ENCODE measurements around the gene UBE2J2.

The UBE2J2 gene

DNA sequence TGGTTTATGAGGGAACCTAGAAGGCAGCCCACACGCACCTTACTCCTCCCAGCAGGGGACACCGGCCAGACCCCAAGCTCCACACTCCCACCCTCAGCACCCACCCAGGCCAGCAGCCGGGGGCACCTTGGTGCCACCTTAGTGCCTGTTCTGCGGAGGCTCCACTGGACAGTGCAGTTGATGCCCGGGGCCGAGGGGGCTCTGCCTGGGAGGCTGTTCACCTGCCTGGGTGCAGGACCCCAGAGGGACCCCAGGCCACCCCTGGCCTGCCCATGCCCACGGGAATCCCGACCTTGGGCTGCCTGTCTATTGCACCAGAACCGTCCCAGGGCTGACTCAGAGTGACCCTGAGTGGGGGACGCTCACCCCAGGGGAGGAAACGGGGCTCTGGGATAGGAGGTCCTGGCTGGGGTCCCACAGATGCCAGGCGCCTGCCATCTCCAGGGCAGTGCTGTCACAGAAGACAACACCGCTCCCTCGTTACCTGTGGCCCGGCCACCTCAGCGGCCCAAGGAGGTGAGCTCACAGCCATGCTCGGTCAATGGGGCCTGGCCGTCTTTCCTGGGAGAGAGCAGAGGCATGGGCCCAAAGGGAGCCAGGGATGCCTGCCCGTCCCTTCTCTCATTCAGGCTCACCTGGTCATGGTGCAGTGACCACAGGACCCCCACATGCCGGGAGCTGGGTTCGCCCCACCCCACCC, 7.3 kb upstream of the UBE2J2 start:
- no peak for DNase-seq

DNA sequence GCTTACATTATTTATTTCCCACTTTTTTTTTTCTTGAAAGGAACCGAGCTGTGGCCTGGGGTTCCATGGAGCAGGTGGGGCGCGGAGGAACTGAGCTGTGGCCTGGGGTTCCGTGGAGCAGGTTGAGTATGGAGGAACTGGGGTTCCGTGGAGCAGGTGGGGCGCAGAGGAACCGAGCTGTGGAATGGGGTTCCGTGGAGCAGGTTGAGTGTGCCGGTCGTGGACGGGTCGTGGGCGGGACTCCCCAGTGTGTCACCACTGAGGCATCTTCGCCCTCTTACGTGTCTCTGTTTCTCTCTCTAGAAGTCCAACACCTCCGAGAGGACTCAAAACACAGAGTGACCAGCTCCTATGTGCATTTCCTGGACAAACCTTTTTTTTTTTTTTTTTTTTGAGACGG, 5.4 kb upstream of the UBE2J2 start:
- DNase-seq, result no peak

DNA sequence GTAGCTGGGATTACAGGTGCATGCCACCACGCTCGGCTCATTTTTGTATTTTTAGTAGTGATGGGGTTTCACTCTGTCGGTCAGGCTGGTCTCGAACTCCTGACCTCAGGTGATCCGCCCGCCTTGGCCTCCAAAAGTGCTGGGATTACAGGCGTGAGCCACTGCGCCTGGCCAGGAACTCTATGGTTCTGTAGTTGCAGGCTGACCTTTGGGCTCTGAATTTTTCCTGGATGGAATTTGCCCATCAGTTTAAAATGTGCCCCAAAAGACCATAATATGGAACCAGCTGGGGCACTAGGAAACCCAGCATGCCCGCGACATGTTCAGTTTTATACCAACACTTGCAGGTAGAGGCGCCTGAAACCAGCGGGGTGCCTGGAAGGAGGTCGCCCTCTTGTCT, 5.0 kb upstream of the UBE2J2 start:
- DNase-seq, result no peak

DNA sequence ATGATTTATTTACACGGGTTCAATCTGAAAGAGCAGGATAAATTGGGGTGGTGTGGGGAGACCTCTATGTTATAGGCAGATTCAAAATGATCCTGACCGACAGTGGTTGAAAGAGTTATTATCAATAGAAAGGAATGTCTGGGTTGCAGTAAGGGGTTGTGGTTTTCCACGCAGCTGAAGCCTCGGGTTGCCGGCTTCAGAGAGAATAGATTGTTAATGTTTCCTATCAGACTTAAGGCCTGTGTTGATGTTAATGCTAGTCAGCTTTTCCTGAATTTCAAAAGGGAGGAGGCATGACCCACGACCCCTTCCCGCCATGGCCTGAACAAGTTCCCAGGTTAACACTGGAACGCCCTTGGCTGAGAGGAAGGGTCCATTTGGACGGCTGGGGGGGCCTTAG, 2.2 kb upstream of the UBE2J2 start:
- DNase-seq, result no peak

DNA sequence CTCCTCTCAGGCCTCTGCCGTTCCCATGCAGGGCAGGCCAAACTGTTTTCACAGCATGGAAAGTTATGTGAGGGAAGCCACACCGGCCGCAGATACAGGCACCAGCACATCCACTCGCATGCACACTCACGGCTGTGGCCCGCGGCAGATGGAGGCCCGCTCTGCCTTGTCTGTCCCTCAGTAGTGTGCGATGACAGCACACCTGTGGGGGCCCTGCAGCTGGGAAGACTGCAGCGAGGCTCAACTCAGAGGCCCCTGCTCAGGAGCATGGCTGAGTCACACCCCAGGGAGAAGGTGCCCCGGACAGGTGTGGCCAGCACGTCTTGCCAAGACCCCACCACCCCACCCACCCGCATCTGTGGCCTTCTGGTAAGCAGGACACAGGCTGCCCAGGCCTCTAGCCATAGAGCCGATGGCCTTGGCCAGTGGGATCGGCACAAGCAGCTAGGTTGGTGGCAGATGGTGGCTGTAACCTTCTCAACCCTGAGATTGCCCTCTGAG, 1.3 kb upstream of the UBE2J2 start:
- no peak for DNase-seq

DNA sequence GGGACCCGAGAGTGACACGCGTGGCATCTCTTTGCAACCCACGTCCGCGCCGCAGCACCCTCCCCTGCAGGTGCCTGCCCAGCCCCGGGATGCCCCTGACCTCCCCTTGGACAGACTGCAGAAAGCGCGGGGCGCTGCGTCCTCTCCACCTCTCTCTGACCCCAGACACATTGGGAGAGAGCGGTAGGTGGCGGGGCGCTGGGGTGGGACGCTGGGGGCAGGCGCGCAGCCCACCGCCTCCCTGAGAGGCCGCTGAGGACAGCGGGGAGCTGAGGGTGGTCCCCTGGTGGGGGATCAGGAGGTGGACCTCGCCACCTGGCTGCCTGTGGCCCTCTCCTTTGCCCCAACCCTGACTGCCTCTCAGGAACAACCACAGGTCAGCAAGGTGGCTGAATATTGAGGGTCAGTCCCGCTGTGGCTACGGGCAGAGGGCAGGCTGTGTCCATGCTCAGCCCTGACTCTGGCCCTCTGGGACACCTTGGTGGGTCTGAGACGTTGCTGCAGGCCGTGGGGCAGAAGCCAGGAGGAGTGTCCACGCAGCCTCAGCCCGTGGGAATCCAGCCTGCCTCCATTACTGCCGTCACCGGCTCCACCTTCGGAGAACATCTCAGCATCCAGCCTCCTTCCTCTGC, 761 bp upstream of the UBE2J2 start:
- no peak for DNase-seq

DNA sequence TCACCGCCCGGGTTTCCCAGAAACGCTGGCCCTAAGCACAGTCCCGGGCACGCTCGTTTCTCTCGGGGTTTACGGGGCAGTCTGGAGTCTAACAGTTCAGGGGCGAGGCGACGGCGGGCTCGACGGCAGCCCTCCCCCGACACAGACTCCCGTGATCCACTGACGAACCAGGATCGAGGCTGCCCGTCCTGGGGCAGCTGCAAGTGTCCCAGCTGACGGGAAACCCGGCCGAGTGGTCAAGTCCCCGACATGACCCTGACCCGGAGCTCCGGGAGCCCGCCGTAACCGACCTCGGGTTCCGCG, 494 bp downstream of the UBE2J2 start:
- DNase-seq, result no peak

DNA sequence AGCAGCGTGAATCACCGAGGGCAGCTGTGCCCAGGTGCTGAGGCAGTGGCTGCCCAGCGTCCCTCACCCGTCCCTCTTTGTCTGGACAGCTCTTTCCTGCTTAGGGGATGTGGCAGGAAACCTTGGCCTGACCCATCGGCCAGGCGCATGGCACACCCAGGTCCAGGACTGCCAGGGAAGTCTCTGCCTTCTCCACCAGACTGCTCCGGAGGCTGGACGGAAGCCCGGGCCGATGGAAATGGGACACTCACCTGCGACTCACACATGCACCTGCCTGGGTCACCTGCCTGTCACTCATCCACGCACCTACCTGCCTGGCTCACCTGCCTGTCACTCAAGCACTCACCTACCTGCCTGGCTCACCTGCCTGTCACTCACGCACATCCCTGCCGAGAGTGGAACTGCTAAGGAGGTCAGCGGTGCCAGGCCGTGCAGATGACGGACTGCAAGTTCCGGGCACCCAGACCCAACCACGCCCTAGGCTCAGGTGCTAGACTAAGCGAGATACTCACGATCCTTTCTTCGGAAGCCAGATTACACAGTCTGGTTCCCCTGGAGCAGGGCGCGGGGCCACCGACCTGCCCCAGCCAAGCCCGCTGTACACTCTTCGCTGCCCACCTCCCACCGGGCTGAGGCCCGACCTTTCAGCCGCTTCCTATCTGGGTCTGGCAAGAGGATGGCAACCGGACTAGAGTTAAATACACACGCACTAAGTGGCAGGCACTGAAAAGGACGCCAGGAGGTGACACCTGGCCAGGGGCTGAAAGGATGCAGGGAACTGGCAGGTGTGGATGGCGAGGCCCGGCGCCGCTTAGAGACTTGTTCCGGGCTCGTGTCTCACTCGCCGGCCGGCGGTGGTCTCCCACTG, 1.1 kb downstream of the UBE2J2 start:
- DNase-seq, result no peak

DNA sequence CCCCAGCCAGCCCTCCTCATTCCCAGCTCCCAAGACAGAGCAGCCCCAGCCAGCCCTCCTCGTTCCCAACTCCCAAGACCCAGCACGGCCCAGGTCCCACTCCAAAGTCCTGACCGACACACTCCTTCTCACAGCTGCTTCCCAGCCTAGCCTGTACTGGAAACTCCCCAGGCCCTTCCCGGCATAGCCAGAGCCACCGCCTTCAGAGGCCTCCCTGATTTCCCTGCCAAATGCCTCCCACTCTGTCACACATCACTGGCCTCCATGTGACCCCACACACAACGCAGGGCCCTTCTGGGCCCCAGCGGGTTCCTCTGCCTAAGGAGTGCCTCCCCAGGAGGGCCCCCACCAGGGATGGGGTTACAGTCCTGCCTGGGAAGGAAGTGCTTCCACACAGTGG, 2.8 kb downstream of the UBE2J2 start:
- no peak for DNase-seq

DNA sequence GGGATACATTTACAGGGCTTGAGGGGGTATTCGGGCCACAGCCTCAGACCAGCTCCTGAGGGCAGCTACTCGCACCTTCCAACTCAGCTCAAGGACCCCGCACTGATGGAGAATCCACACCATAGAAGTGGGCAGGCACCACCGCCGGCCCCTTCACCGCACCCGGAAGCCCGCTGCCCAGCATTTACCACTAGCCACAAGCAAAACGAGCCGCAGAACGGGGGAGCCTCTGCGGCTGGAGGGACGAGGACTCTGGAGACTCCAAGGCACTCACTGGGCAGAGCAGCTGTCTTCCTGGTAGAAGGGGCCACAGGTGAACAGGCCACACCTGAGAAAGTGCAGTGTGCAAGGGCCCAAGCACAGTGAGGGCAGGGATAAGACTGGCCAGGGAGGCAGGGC, 5.4 kb downstream of the UBE2J2 start:
- no peak for DNase-seq

DNA sequence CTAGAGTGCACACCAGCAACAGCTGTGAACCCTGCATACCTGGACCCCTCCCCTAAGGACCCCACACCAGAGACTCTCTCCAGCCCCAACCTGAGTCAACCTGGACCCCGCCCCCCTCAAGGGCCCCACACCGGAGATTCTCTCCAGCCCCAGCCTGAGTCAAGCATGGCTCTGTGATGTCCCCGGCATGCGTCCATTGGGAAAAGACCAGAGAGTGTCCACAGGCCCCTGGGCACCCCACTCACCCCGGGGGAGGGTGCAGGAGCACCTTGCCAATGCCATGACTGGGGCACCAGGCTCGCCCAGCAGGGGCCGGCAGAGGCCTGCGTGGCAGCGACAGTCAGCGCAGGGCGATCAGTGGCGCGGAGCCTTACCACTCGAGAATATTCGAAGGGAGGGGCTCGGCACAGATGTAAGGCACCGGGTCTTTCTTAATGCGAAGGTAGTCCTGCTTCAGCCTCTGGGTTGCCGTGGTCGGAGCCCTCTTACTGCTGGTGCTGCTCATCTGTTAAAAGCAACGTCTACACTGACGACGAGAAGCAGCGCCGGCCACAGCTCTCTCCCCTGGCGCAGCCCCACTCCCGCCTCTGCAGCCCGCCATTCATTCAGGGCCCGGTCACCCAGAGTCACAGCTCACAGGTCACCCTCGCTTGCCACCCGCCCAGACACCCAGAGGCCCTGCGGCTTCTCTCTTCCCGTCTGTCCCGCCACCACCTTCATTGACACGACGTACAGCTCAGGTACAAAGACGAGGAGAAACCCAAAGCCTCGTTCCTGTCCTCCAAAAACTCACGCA, 6.0 kb downstream of the UBE2J2 start:
- no peak for DNase-seq

DNA sequence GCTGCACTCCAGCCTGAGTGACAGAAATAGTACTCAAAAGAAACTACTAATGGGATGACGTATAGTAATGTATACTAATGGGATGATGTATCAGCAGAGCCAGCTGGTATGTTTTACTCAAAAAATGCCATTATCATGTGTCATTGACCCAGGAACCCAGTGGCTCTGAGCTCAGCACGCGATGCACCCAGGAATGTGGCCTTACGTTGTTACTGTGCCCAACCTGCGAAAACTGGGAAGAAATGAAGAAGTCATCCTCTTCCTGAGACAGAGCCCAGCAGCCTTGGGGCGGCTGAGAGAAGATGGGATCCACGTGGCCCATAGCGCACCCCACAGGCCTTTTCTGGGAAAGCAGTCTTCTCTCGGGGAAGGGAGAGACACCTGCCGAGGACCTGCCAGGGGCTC, 8.8 kb downstream of the UBE2J2 start:
- DNase-seq, result no peak

DNA sequence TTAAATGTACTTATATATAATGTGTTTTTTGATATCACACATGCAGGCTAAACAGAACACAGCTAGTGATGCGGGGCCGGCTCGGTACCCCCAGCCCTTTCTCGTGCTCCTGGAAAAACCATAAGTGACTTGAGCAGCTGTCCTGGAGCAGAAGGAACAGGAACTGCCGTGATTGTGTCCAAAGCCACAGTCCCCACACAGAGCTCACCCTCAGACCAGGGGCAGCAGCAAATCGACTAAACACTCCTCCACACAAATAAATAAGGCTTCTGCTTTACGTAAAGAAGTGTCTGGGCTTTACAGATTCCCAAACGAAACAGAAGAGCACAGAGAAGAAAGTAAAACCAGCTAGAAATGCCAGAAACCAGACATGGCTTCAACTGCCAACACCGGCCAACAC, 9.6 kb downstream of the UBE2J2 start:
- no peak for DNase-seq

DNA sequence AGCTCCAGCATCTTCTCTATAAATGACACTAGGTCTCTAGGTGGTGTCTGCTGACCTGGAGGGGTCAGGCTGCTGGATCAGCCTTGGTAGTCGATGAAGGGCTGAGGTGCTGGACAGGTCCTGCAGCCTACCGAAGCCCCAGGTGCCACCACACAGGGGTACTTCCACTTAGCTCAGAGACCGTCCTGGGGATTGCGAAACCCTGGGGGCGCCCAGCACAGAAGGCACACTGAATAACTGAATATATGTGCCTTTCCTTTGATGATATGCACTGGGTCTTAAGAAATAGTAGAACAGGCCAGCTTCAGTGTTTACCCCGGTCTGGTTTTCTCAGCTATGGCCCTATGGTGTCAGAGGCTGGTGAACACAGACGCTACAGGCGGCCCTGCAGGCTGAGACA, 10.9 kb downstream of the UBE2J2 start:
- DNase-seq, result no peak

DNA sequence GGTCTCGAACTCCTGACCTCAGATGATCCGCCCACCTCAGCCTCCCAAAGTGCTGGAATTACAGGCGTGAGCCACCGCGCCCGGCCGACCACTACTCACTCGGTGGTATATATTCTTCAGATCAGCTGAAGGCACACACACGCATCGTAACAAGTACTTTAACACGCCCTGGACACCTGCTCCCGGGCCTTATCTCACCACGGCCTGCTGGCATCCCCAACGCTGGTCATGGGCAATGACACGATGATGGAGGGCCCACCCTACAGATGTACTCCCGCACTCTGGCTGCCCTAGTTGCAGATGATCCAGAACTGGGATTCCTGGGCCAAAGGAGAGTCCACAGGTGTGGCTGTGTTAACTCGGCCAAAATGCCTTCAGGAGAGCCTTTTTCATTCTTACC, 11.6 kb downstream of the UBE2J2 start:
- DNase-seq, result no peak

DNA sequence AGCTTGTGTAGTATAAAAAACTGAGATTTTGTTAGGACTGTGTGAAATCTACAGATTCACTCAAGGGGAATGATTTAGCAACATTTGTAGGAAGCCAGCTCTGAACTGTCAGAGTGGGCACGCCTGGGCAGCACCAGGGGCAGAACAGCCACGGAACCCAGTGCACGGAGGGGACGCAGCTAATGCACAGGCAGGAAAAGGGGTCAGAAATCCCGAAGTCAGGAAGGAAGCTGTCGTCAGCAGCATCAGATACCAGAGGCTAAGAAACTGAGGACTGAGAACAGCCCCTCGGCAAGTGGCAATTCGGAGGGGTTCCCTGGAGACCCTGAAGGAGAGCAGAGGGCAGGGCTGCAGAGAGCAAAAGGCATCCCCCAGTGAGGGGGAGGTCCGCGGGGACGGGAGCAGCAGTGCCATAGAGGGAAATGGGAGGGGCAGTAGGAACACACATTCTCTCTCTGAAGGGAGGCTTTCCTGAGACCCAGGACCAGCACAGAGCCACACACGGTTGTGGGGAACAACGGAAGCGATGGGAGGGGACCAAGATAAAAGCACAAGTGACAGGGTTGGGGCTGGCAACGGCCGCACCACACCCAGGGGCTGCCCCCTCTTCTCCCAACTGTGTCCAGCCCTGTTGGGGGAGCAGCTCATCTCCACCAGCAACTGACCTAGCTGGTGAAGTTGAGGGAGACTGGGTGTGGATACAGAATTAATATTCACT, 12.7 kb downstream of the UBE2J2 start:
- DNase-seq, result no peak

DNA sequence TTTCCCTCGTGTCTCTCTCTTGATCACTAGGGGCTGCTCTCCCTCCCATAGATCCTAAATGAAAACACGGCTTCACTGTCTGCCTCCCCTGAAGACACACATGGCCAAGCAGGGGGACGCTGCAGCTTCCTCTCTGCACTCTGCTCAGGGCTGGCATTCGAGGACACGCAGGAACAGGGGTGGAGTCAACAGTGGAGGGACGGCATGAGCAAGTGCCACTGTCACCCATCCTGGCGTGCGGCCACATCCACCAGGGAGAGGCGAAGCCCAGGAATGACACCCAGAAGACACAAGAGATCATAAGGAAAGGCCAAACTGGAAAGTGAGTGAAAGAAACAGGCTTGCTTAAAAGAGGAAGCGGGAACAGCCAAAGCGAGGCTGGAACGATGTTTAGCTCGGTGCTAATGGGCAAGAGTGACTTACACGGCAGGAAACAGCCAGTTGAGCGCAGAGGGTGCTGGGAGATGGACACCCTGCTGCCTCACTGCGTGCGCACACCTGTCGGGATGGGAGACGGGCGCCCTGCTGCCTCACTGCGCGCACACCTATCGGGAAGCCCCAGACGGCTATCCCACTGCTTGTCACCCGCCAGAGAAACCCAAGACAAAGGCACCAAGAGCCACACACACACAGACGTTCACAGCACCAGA, 13.6 kb downstream of the UBE2J2 start:
- DNase-seq, result no peak

DNA sequence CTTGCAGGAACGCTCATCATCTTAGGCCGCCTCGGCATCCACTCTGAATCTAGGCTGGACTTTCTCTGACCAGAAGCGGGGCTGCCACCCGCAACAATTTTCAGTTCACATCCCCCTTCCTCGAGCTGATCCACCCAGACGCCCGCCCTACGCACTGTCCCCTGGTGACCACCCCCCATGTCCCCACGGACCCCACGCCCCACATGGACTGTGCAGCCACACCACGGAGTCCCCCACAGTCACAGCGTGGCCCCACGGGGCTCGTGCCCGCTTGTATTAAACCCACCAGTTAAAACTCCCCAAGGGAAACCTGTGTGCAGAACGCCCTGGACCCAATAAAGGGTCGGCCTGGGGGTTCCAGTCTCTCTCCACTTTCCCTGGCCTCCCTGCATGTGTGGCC, 14.1 kb downstream of the UBE2J2 start:
- DNase-seq, result no peak

DNA sequence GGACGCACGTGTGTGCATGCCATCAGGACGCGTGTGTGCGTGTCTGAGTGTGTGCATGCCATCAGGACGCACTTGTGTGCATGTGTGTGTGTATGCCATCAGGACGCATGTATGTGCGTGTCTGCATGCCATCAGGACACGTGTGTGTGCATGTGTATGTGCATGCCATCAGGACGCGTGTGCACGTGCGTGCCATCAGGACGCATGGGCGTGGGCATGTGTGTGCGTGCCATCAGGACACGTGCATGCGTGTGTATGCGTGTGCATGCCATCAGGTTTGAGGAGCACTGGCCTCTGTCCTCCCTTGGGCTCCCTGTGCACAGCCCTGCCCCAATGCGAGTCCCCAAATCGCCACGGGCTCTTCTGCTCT, 14.6 kb downstream of the UBE2J2 start:
- DNase-seq, result no peak

DNA sequence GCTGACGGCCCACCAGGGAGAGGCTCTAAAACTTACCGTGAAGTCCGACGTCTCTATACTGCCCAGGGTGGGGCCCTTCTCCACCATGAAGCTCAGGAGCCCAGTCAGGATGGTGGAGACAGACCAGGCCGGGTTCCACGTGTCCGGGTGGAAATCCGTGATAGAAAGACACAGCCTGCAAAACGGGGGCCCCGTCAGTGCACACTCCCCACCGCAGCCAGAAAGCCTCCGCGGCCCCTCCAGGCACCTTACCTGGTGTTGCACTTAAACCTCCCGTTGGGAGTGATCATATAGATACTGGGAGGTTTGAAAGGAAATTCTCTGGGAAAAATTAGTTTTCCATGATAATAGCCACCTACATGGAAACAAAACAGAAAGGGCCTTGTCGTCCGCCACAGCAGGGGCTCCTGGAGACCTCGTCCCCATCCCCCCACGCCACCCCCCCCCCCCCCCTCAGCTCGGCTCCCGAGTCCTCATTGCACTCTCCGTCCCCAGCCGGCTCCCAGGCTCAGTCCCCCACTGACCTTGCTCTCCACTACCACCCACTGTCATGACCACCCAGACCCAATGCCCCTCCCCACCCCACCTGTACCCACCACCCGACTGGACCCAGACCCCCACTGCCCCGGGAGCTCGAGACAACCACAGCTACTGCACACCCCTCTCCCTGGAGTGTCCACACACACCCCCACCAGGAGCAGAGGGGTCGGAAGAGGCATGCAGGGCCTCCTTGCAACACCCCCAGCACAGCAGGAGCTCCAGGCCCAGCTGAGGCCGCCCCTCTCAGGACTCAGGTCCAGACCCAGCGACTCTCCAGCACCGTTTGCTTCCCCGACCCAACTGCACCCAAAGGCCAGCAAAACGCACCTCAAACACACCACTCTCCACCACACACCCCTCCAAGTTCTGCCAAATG, 16.4 kb downstream of the UBE2J2 start:
- no peak for DNase-seq

DNA sequence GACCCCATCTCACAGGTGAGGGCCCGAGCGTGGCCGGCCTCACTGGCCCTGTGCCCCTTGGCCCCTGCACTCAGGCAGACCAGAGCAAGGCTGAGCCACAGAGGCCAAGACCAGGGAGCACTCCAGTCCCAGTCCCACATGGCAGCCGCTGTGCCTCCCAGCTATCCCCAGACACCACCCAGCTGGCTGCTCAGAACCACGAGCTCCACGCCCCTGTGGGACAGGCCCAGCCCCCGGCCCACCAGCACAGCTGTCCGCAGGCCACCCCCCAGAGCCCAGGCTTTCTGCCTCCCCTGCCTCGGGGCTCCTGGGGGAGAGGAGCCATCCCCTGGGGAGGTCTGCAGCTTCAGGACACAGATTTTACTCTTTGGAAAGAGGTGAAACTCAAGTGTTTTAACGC, 18.0 kb downstream of the UBE2J2 start:
- no peak for DNase-seq

All from central memory CD4-positive, alpha-beta T cell (primary cell).